CD4-positive, alpha-beta T cell treated with Interleukin-15 for 4 hours (primary cell): Measurements from ENCODE around the gene ELK3.

ENCODE experiments used
- DNase-seq: peaks from one replicate; pipeline ENCODE4 v3.0.0-alpha.2; 2020; ENCODE audit warnings: low spot score

The ELK3 gene

GRCh38 chr12:96258104-96258961 lies 64.2 kb downstream of the ELK3 start:
- DNase-seq = peak; percentile 42

DNA sequence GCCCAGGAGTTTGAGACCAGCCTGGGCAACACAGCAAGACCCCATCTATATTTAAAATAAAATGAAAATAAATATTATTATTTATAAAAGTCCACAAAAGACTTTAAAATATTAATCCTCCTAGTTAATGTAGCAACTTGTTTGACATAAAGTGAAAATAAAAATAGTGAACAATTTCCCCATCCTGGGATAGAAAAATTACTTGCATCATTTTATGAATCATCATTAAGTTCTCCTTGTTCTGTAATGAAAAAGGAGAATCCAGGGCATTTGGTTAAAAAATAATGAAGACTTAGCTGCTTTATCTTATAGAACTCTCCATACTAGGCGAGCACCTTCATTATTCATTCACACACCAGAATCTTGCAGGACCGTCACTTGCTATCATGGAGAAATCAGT lies 66.1 kb downstream of the ELK3 start:
- no peak for DNase-seq

- DNase-seq = no peak
These were observed 66.5 kb downstream of the ELK3 start for GRCh38 chr12:96260644-96261043.

DNA sequence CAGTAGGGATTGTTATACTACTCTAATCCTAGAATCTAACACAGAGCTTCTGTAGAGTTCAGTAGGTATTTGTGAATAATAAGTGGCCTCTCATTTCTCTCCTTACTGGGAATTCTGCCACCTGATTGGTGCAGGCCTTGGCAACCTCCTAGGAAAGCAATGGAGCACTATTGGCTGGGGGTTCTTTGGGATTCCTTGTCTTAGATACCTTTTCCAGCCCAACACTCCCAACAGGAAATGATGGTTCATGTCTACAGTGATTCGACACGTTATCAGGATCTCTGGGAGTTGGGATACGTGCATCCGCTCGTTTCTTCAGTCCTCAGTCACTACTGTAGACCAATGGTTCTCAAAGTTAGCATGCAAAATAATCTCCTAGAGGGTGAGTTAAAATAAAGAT lies 67.4 kb downstream of the ELK3 start:
- no peak for DNase-seq

GRCh38 chr12:96263449-96263902 lies 69.3 kb downstream of the ELK3 start:
- DNase-seq = no peak

GRCh38 chr12:96265400-96265799 lies 71.2 kb downstream of the ELK3 start:
- DNase-seq = no peak

DNA sequence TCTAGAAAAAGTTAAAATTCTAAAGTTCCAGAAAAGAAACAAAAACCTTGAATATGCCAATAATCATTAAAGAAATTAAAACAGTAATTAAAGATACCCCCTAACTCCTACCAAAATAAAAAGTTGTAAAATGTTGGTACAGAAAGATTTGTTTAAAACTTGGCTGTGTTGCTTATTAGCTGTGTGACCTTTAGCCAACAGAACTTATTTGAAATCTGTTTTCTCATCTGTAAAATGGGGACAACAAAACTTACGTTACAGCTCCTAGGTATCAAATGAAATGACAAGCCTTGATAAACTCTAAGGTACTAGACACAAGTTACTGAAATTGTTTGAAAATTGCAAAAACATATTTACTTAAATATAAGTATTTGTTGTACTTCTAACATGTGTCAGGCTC lies 71.7 kb downstream of the ELK3 start:
- DNase-seq = no peak

GRCh38 chr12:96266238-96266637 lies 72.1 kb downstream of the ELK3 start:
- no peak for DNase-seq

DNA sequence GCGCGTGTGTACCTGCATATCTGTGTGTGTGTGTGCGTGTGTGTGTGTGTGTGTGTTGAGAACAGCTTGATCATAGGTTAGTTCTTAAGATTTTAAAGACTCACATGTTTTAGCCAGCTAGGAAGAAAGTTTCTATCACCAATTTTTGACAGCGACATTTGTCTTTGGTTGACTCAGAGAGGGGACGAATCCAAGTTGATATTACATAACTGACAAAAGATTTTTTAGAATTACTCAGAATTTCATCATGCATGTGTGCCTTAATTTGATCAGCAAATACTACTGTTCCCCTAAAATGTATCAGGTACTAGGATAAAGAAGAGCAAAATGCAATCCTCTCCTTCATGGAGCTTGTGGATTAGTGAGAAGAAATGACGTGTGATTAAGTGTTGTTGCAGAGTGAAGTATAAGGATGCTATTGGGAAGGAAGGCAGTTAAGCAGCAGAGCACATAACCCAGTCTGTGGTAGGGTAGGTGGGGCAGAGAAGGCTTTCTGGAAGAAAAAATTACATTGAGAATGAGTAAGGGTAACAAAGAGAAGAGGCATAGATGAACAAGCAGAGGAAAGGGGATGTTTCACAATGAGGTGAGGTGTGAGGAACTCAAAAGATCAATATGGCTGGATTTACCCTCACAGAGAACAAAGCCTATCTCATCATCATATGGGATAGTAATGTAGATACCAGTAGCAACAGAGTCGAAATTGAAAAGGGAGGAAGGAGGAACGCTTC lies 77.5 kb downstream of the ELK3 start:
- no peak for DNase-seq

- no peak for DNase-seq
These were observed 80.2 kb downstream of the ELK3 start for GRCh38 chr12:96274331-96274730.

GRCh38 chr12:96285158-96285557 lies 91.0 kb downstream of the ELK3 start:
- DNase-seq = no peak

GRCh38 chr12:96289067-96289466 lies 94.9 kb downstream of the ELK3 start:
- no peak for DNase-seq

DNA sequence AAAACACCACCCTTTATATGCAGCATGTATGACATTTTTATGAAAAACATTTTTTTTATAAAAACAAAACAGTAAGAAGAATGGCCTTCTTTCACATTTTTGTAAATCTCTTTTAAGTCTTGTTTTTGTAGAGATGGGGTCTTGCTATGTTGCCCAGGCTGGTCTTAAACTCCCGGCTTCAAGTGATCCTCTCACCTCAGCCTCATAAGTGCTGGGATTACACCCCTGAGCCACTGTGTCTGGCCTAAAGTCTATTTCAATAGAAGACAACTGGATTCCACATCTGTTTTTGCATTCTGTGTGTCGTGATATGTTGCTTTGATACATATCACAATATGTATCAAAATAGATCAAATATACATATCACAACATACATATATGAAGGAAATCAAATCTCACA lies 98.9 kb downstream of the ELK3 start:
- no peak for DNase-seq

DNA sequence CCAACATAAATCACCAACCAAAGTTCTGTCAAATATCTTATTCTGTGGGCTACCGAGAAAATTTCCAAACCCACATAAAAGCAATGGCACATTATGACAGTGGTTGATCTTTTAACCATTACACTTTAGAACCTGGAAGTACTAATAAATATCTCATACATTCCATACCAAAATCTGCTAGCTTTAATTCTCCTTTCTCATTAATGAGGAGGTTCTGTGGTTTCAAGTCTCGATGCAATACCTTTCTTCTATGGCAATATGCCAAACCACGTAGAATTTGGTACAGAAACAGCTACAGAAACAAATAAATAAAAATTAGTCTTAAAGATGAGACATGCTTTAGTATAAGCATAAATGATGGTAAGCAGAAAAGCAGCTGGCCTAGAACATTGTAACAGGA lies 100.7 kb downstream of the ELK3 start:
- DNase-seq = peak; percentile 49

DNA sequence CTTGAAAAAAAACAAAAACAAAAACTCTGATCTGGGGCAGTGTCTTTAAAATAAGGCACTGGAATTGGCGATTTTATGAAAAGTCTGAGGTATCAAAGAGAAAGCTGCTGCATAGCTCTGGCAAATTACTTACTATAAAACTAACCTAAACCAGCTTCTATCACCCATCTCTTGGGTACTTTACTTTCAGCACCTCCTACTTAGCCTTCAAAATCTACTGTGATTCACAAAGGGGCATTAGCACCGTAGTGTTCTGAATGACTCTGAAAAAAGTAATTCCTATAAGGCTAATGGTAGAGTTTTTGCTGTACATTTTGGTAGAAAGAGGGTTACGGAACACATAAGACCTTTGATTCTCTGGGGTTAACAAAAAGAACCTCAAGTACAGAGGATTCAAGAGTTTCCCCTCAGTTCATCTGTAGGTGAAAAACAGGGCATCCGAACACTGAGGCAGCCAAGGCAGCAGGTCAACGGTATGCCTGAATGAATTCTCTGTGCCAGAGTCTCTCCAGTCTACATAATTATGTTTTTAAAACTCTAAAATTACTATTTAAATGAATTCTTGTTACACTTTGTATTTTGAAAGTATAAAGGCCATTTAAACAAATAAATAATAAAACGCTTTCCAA lies 101.5 kb downstream of the ELK3 start:
- no peak for DNase-seq

GRCh38 chr12:96297504-96297903 lies 103.3 kb downstream of the ELK3 start:
- DNase-seq = no peak

DNA sequence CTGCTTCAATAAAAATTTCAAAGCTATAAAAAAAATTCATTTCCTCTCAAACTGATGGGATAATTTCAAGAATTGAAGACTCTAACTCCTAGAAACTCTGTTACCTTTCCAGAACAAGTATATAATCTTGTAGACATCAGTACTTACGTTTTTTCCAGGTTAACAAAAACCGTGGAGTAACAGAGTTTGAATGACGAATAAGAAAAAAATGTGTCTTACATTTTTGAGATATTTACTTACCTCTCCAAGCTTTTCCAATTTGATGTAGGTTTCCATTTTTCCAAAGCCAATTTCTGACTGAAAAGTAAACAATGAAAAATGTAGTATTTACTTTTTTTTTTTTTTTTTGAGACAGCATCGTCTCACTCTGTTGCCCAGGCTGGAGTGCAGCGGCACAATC lies 105.9 kb downstream of the ELK3 start:
- no peak for DNase-seq

GRCh38 chr12:96301732-96302131 lies 107.6 kb downstream of the ELK3 start:
- DNase-seq = no peak

- DNase-seq = no peak
These were observed 108.6 kb downstream of the ELK3 start for GRCh38 chr12:96302687-96303310.

DNA sequence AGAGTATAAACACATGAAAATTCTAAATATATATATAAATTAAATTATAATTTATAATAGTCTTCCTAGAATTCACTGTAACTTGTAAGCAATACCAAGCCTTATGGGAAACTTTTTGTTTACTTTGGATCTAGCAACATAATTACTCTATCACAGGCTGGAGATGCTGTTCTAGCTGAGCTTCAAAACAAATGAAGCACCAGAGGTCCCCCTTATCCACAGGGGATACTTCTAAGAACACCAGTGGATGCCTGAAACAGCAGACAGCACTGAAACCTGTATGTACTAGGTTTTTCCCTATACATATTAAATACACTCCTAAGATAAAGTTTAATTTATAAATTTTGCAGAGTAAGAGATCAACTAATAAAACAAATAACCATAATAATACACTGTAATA lies 109.5 kb downstream of the ELK3 start:
- DNase-seq = no peak

DNA sequence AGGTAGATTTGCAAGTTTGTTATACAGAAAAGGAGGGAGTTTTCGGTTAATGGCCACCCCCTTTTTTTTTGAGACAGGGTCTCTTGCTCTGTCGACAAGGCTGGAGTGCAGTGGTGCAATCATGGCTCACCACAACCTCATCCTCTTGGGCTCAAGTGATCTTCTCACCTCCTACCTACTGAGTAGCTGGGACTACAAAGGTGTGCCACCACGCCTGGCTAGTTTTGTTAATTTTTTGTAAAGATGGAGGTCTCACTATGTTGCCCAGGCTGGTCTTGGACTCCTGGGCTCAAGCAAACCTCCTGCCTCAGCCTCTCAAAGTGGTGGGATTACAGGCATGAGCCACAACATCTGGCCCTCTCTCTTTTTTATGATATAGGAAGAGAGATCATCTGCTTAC lies 111.5 kb downstream of the ELK3 start:
- DNase-seq = no peak

GRCh38 chr12:96308881-96309280 lies 114.7 kb downstream of the ELK3 start:
- no peak for DNase-seq

DNA sequence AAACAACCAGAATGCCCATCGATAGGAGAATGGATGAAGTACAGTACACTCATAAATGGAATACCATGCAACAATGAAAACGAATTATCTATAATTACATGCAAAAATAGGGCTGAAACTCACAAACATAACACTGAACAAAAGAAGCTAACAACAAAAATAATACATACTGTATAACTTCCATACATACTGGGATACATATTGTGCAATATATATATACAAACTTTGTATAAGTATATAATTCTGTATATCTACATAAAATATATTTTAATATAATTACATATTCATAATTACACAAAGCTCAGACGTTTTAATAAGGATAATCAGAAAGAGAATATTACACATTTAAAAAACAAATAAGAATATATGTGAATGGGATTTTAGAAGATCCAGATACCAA lies 115.9 kb downstream of the ELK3 start:
- no peak for DNase-seq
